ENCODE measurements around the gene PPFIA3.

GRCh38 chr19:49136771-49137171 lies 17.4 kb downstream of the PPFIA3 start:
- TF ChIP-seq CTCF (IDR thresholded peaks at IDR 0.05 in 4 of 5, conservative IDR thresholded peaks at IDR 0.05 in 1 of 5) (no peak), POLR2A (IDR thresholded peaks at IDR 0.05) (no peak)

Data from gastrocnemius medialis (tissue), 4 donors.